SHP77 treated with DMSO at 0.1 percent for 48 hours (cell line): ENCODE data around the gene LHFPL2.

ENCODE experiments used
- DNase-seq: peaks from one replicate; lab custom pipeline; 2025; lab: John Stamatoyannopoulos, UW

LHFPL2 gene

GRCh38 chr5:78568212-78568611, 80.4 kb downstream of the LHFPL2 start:
- no peak for DNase-seq

- no peak for DNase-seq
Measured at GRCh38 chr5:78567617-78568016, 81.0 kb downstream of the LHFPL2 start.

GRCh38 chr5:78566747-78567425, 81.7 kb downstream of the LHFPL2 start:
- DNase-seq: no peak

GRCh38 chr5:78565395-78565794, 83.2 kb downstream of the LHFPL2 start:
- no peak for DNase-seq

- no peak for DNase-seq
Measured at GRCh38 chr5:78563621-78564020, 85.0 kb downstream of the LHFPL2 start.

GRCh38 chr5:78562714-78563330, 85.8 kb downstream of the LHFPL2 start:
- DNase-seq: no peak

- DNase-seq: no peak
Measured at GRCh38 chr5:78562001-78562400, 86.6 kb downstream of the LHFPL2 start.

- no peak for DNase-seq
Measured at GRCh38 chr5:78561261-78561660, 87.3 kb downstream of the LHFPL2 start.

GRCh38 chr5:78560000-78560855, 88.3 kb downstream of the LHFPL2 start:
- no peak for DNase-seq

GRCh38 chr5:78557601-78558000, 91.0 kb downstream of the LHFPL2 start:
- DNase-seq: no peak

GRCh38 chr5:78555870-78556269, 92.7 kb downstream of the LHFPL2 start:
- no peak for DNase-seq

GRCh38 chr5:78554670-78555069, 93.9 kb downstream of the LHFPL2 start:
- no peak for DNase-seq

- DNase-seq: no peak
Measured at GRCh38 chr5:78553580-78554353, 94.8 kb downstream of the LHFPL2 start.

- DNase-seq: no peak
Measured at GRCh38 chr5:78552729-78553342, 95.7 kb downstream of the LHFPL2 start.

- no peak for DNase-seq
Measured at GRCh38 chr5:78550891-78551290, 97.7 kb downstream of the LHFPL2 start.

GRCh38 chr5:78549043-78549442, 99.5 kb downstream of the LHFPL2 start:
- DNase-seq: no peak

- no peak for DNase-seq
Measured at GRCh38 chr5:78547731-78548615, 100.6 kb downstream of the LHFPL2 start.

- no peak for DNase-seq
Measured at GRCh38 chr5:78547183-78547582, 101.4 kb downstream of the LHFPL2 start.

GRCh38 chr5:78546276-78546996, 102.1 kb downstream of the LHFPL2 start:
- DNase-seq: no peak

- no peak for DNase-seq
Measured at GRCh38 chr5:78545406-78545805, 103.2 kb downstream of the LHFPL2 start.
